ENCODE data around the gene TMEM39B. TPM values are rescaled to one million over a fixed set of nuclear protein-coding genes. Genes with fewer than 3 reads are reported as not detected.
"Not testable (repeated sequence)": the region's sequence is repeated elsewhere in the genome, so short reads cannot be mapped to it uniquely, and the experiment has no call there.

The TMEM39B gene
- total and polyA plus RNA-seq, 10 donors, result 6.4 to 18.6 (median 12.0) TPM

- Histone ChIP-seq H3K4me3 (peak overlapping the region; percentile 50 to 91 (median 69)), H3K4me1 (peaks cover 12 to 58% (median 23%) of the 10 kb centered on the region in 6 donors), H3K36me3 (peaks cover 0 to 38% (median 31%) of the 10 kb centered on the region in 6 donors), H3K27me3 (replicated peaks in 1 of 7) (no peaks in the 10 kb centered on the region), H3K27ac (peak overlapping the region; percentile 66 to 96 (median 92)), H3K9me3 (no peaks in the 10 kb centered on the region)
- TF ChIP-seq CTCF (IDR thresholded peaks at IDR 0.05 in 8 of 11, conservative IDR thresholded peaks at IDR 0.05 in 3 of 11), result peak in 2 of 11 experiments; percentile 13 to 25
- TF ChIP-seq POLR2A (IDR thresholded peaks at IDR 0.05), result no peak
- DNase-seq, result peak; percentile 69
- intact Hi-C loops (cut with DNase I; ENCODE audit: low total_unique reads), result no loop called here
- 37 to 56% (median 42%) methylated on average over 19 to 28 of the region's 28 CpGs for WGBS, 5 donors
Measured at GRCh38 chr1:32073299-32074229, 825 bp downstream of the TMEM39B start.

- intact Hi-C loops (cut with DNase I; ENCODE audit: low total_unique reads), result no loop called here
- 90 to 98% (median 94%) methylated on average over 9 of the region's 9 CpGs for WGBS, 5 donors
- no peak overlapping the region for H3K27ac ChIP-seq
- peaks cover 12 to 52% (median 23%) of the 10 kb centered on the region in 6 donors for H3K4me1 ChIP-seq
- no peaks in the 10 kb centered on the region for H3K9me3 ChIP-seq
- peaks cover 0 to 51% (median 40%) of the 10 kb centered on the region in 6 donors for H3K36me3 ChIP-seq
- TF ChIP-seq POLR2A (IDR thresholded peaks at IDR 0.05) (no peak), POLR2AphosphoS5 (IDR thresholded peaks at IDR 0.05) (no peak), CTCF (IDR thresholded peaks at IDR 0.05 in 8 of 11, conservative IDR thresholded peaks at IDR 0.05 in 3 of 11) (no peak)
- H3K27me3 ChIP-seq (replicated peaks in 1 of 7), result no peaks in the 10 kb centered on the region
- no peak overlapping the region for H3K4me3 ChIP-seq
- DNase-seq, result peak; percentile 66
Measured at GRCh38 chr1:32074841-32075240, 2.1 kb downstream of the TMEM39B start.

DNA sequence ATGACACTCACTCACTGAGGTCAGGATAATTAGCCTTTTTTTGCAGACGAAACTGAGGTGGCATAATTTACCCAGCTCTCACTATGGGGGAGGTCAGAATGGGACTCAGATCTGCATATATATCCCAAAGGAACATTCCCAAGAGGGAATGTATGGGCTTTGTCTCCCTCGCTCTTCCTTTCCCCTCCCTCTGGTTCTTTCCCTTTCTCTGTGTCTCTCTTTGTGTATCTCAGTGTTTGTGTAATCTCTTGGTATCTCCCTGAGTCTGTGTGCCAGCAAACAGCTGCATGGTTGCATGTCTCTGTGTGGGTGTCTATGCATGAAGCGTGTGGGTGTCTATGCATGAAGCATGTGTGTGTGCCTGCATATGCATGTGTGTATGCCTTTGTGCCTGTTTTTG, 4.7 kb downstream of the TMEM39B start:
- no peak overlapping the region for H3K4me3 ChIP-seq
- peaks cover 6 to 45% (median 14%) of the 10 kb centered on the region in 6 donors for H3K4me1 ChIP-seq
- H3K36me3 ChIP-seq, result peaks cover 0 to 77% (median 50%) of the 10 kb centered on the region in 6 donors
- TF ChIP-seq POLR2AphosphoS5 (IDR thresholded peaks at IDR 0.05), result no peak
- TF ChIP-seq POLR2A (IDR thresholded peaks at IDR 0.05), result no peak
- TF ChIP-seq CTCF (IDR thresholded peaks at IDR 0.05 in 8 of 11, conservative IDR thresholded peaks at IDR 0.05 in 3 of 11), result no peak
- H3K27ac ChIP-seq, result no peak overlapping the region
- no peaks in the 10 kb centered on the region for H3K27me3 ChIP-seq (replicated peaks in 1 of 7)
- no peaks in the 10 kb centered on the region for H3K9me3 ChIP-seq
- WGBS, 5 donors, result 86 to 96% (median 91%) methylated on average over 3 of the region's 3 CpGs
- intact Hi-C loops (cut with DNase I; ENCODE audit: low total_unique reads), result no loop called here
- DNase-seq, result no peak

DNA sequence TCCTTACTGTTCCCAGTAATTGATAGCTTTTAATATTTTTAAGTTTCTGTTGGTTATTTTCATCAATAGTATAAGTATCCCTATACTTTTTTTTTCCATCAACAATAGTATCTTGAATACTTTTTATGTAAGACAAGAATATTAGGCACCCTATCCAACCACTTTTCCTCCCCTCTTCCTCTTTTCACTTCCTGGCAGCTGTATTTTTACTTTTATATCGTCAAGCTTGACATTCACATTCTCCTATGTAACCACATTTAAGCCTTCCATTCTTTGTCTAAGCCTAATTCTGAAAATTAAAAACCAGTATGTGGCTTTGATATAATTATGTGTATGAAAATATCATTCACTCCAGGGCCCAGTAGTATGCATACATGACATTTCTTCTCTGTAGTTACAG, 9.3 kb downstream of the TMEM39B start:
- H3K9me3 ChIP-seq, result no peaks in the 10 kb centered on the region
- peaks cover 0 to 95% (median 53%) of the 10 kb centered on the region in 6 donors for H3K36me3 ChIP-seq
- no peak for DNase-seq
- no peak overlapping the region for H3K27ac ChIP-seq
- H3K4me1 ChIP-seq, result peaks cover 0 to 8% (median 3%) of the 10 kb centered on the region in 6 donors
- intact Hi-C loops (cut with DNase I; ENCODE audit: low total_unique reads), result no loop called here
- H3K27me3 ChIP-seq (replicated peaks in 1 of 7), result no peaks in the 10 kb centered on the region
- no peak overlapping the region for H3K4me3 ChIP-seq
- WGBS, 5 donors, result 0 to 17% (median 16%) methylated on average over 1 of the region's 1 CpG
- TF ChIP-seq POLR2AphosphoS5 (IDR thresholded peaks at IDR 0.05), result no peak
- no peak for TF ChIP-seq CTCF (IDR thresholded peaks at IDR 0.05 in 8 of 11, conservative IDR thresholded peaks at IDR 0.05 in 3 of 11)
- TF ChIP-seq POLR2A (IDR thresholded peaks at IDR 0.05), result no peak

DNA sequence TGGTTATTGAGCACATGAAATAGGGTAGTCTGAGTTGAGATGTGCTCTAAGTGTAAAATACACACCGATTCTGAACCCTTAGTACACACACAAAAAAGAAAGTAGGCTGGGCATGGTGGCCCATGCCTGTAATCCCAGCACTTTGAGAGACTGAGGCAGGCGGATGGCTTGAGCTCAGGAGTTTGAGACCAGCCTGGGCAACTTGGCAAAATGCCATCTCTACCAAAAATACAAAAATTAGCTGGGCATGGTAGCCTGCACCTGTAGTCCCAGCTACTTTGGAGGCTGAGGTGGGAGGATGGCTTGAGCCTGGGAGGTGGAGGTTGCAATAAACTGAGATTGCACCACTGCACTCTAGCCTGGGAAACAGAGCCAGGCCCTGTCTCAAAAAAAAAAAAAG, 13.6 kb downstream of the TMEM39B start:
- intact Hi-C loops (cut with DNase I; ENCODE audit: low total_unique reads); H3K4me3 ChIP-seq; DNase-seq; H3K27me3 ChIP-seq (replicated peaks in 1 of 7); H3K9me3 ChIP-seq; H3K4me1 ChIP-seq; H3K27ac ChIP-seq: not testable (repeated sequence)
- WGBS, 5 donors, result 94 to 98% (median 96%) methylated on average over 2 of the region's 2 CpGs
- peaks cover 0 to 93% (median 32%) of the 10 kb centered on the region in 6 donors for H3K36me3 ChIP-seq

Measured in spleen (tissue), 11 donors.